Tibial artery (tissue), 4 donors: ENCODE results near the gene MPC2.

ENCODE experiments used
- DNase-seq, 2 donors: peaks; one replicate each; pipeline ENCODE4 v3.0.0-alpha.2; 2019
- H3K27ac ChIP-seq, 2 donors: fragments of 200-600 bp; sonication (generic) in 1 of 2; 1 replicate in 1 of 2; 2 replicates in 1 of 2; pipeline ENCODE4 v1.5.1; 2018 to 2019; ENCODE audit warnings: mild to moderate bottlenecking in 1 of 2
- H3K27me3 ChIP-seq, 2 donors: fragments of 200-600 bp; sonication (generic) in 1 of 2; one replicate each; pipeline versions ENCODE4 v1.5.1 to v1.6.0; 2016 to 2019
- H3K36me3 ChIP-seq, 3 donors: fragments of 200-600 bp; sonication (generic) in 2 of 3; one replicate each; pipeline ENCODE4 v1.5.1; 2016 to 2019; ENCODE audit warnings: mild to moderate bottlenecking in 2 of 3
- H3K4me1 ChIP-seq, 4 donors: fragments of 200-600 bp; sonication (generic) in 2 of 4; 1 replicate in 3 of 4; 2 replicates in 1 of 4; pipeline ENCODE4 v1.5.1; 2016 to 2019
- H3K4me3 ChIP-seq, 2 donors: fragments of 200-600 bp; sonication (generic) in 1 of 2; 1 replicate in 1 of 2; 2 replicates in 1 of 2; pipeline ENCODE4 v1.5.1; 2018 to 2019; ENCODE audit warnings: mild to moderate bottlenecking in 2 of 2
- H3K9me3 ChIP-seq, 3 donors: fragments of 200-600 bp; sonication (generic) in 1 of 3; one replicate each; pipeline ENCODE4 v1.5.1; 2016 to 2019
- intact Hi-C: fragments of 100-400 bp; cut with DNase I; formaldehyde crosslinking; loops from one replicate; pipeline ENCODE4 v1.15.0; 2023; ENCODE audit warnings: low total_unique reads
- TF ChIP-seq, protein P1 (sequence below), 2 experiments: fragments of 200-600 bp in 1 of 2; fragments of 450-650 bp in 1 of 2; IDR thresholded peaks; one replicate each; pipeline ENCODE4 v1.5.1; 2017 to 2019; ENCODE audit warnings: antibody characterized with exemption in 2 of 2, mild to moderate bottlenecking in 1 of 2, moderate library complexity in 1 of 2

MPC2 gene

DNA sequence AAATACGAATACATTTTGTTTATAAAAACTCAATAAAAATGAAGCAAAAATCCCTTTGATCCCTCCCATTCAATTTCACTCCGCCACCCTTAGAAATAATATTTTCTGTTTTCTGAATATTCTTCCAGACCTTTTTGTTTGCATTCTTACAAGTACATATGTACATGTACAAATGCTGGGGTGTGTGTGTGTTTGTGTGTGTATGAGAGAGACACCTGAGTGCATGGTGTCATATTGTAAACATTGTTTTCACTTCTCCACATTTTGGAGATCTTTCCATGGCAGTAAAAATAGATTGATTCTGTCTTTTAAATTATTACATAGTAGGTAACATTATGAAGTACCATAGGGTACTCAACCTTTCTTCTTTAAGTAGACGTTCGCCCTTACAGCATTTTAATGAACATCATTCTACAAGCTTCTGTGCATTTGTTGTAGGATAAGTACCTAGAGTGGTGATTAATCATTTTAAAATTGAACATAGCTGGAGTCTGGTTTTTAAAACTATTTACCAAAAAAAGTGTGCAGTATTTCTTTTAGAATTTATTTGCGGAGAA lies 1.3 kb upstream of the MPC2 start:
- intact Hi-C loops, result loop anchor here (10.0 kb wide), 1 partner anchor 213 kb away; the partner anchor contains the start of gene MPZL1

DNA sequence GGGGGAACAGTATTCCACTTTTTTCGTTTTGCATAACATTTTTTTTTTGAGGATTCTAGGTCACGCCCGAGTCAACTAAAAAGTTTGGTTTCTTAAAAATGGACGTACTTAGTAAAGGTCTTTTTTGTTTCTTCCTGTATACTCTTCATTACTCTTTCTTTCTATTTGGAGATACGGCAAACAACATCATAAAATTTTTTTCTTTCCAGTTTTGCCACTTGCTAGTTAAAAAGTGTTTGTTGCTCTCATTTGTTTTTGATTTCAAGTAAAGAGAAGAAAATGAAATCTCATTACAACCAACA lies 788 bp upstream of the MPC2 start:
- no peaks in the 10 kb centered on the region for H3K27me3 ChIP-seq
- intact Hi-C loops, result loop anchor here (10.0 kb wide), 1 partner anchor 213 kb away; the partner anchor contains the start of gene MPZL1
- H3K4me3 ChIP-seq, result peak overlapping the region; percentile 92 to 99
- no peaks in the 10 kb centered on the region for H3K36me3 ChIP-seq
- H3K9me3 ChIP-seq, result no peaks in the 10 kb centered on the region
- no peak for DNase-seq
- H3K27ac ChIP-seq, result peak overlapping the region; percentile 99 to 100
- H3K4me1 ChIP-seq, result peaks cover 0 to 63% (median 22%) of the 10 kb centered on the region in 4 donors
- TF ChIP-seq, protein P1, sequence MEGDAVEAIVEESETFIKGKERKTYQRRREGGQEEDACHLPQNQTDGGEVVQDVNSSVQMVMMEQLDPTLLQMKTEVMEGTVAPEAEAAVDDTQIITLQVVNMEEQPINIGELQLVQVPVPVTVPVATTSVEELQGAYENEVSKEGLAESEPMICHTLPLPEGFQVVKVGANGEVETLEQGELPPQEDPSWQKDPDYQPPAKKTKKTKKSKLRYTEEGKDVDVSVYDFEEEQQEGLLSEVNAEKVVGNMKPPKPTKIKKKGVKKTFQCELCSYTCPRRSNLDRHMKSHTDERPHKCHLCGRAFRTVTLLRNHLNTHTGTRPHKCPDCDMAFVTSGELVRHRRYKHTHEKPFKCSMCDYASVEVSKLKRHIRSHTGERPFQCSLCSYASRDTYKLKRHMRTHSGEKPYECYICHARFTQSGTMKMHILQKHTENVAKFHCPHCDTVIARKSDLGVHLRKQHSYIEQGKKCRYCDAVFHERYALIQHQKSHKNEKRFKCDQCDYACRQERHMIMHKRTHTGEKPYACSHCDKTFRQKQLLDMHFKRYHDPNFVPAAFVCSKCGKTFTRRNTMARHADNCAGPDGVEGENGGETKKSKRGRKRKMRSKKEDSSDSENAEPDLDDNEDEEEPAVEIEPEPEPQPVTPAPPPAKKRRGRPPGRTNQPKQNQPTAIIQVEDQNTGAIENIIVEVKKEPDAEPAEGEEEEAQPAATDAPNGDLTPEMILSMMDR (IDR thresholded peaks at IDR 0.05), result no peak

More for the DNA sequence above, 1.3 kb upstream of the MPC2 start:
- peaks cover 0 to 58% (median 22%) of the 10 kb centered on the region in 4 donors for H3K4me1 ChIP-seq
- no peak for DNase-seq
- peak overlapping the region; percentile 92 to 99 for H3K4me3 ChIP-seq
- H3K36me3 ChIP-seq, result no peaks in the 10 kb centered on the region
- H3K27me3 ChIP-seq, result no peaks in the 10 kb centered on the region
- H3K27ac ChIP-seq, result peak overlapping the region; percentile 99 to 100
- H3K9me3 ChIP-seq, result no peaks in the 10 kb centered on the region
- TF ChIP-seq, protein P1 (IDR thresholded peaks at IDR 0.05), result no peak

DNA sequence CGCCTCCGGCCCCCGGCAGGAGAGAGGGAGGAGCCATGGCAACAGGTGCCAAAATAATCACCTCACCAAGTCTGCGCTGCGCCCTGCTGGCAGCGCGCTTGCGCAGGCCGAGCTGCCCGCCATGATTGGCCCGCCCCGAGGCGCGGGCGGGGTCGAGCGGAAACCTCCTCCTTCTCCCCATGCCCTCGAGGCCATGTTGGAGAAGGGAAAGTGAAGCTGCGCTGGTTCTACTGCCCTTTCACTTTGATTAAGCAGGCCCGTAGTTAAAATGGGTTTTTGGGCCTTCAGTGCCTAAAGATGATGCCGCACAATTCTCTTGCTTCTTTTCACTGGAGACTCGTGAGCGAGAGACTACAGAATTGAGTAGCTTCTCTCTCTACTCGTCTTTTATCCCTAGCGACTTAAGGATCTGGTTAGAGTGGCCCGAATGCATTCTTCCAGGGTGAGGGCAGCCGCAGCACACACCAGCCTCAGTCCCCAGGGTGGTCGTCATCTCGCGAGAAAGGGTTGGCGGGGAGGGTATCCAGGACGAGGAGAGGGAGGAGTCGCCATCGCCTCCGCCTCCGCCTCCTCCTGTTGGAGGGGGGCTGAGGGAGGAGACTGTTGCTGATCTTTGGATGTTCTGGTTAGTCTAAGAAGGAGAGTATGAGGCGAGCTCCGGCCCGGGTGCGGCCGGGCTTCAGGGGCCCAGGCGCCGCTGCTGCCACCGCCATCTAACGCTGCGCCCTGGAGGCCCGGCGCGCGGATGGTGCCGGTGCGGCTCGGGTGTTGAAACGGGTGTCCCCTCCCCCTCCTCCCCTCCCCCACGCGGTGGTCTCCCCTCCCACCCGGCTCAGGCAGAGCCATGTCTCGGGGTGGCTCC lies 573 bp downstream of the MPC2 start, which contains the start of gene DCAF6:
DCAF6 (plus strand) TSS at position 616 of the 862 bp plus-strand sequence; CDS start at position 845, 229 bp downstream.
- peak; percentile 98 to 99 for DNase-seq
- TF ChIP-seq, protein P1 (IDR thresholded peaks at IDR 0.05), result no peak
- Histone ChIP-seq H3K36me3 (no peaks in the 10 kb centered on the region), H3K27me3 (no peaks in the 10 kb centered on the region), H3K4me1 (peaks cover 0 to 65% (median 19%) of the 10 kb centered on the region in 4 donors), H3K27ac (peak within 1 kb of the TSS; percentile 99 to 100), H3K4me3 (peak within 1 kb of the TSS; percentile 92 to 99), H3K9me3 (no peaks in the 10 kb centered on the region)
- intact Hi-C loops, result loop anchor here (10.0 kb wide), 1 partner anchor 211 kb away; the partner anchor contains the start of gene MPZL1

DNA sequence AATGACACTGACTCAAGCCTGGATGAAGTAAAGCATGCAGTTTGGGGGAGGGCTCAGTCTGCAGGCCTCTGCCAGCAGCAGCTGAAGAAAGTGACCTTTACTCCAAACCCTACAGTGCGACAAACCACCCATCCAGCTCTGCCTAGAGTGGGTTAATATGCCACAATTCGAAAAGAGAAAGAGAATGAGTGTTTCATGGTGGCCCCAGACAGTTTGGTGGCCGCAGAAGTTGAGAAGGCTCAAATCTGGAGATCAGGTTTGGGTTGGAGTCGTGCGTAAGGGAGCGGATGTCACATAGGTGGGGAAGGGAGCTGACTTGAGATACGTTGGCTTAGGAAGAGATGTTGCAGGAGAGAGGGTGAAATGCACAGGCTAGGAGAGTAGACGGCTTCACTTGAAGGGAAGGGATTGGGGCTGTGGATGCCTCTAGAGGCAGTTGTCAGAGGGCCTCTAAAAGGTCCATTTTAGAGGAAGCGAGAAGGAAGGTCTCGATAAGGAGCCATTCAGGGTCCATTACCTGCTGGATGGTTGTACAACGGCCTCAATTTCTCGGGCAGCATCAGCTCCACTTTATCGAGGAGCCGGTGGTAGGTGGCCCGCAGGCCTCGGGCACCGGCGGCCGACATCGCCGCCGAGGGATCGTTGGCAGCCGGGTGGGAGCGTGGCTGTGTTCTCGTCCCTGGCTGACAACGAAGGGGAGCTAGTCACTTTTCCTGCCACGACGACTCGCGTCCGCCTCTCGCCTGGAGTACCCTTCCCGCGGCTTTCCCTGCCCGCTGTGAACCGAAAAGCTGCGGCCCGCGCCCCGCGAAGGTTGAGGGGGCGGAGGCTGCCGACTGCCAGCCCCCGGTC lies 1.4 kb downstream of the MPC2 start:
- intact Hi-C loops, result loop anchor here (10.0 kb wide), 1 partner anchor 211 kb away; the partner anchor contains the start of gene MPZL1
- peaks cover 0 to 62% (median 21%) of the 10 kb centered on the region in 4 donors for H3K4me1 ChIP-seq
- peak overlapping the region; percentile 99 to 100 for H3K27ac ChIP-seq
- H3K4me3 ChIP-seq, result peak overlapping the region; percentile 92 to 99
- no peaks in the 10 kb centered on the region for H3K36me3 ChIP-seq
- no peaks in the 10 kb centered on the region for H3K9me3 ChIP-seq
- TF ChIP-seq, protein P1 (IDR thresholded peaks at IDR 0.05), result no peak
- peak in 1 of 2 donors; percentile 22 for DNase-seq
- H3K27me3 ChIP-seq, result no peaks in the 10 kb centered on the region
